ENCODE results near the gene TTYH2.
A peak's percentile ranks its signal among the peaks of the same experiment; 100 is the strongest.

The TTYH2 gene

GRCh38 chr17:74298778-74299177 is 85.4 kb downstream of the TTYH2 start:
- H3K4me3 ChIP-seq (ENCODE audit: low read length), result no peak overlapping the region
- no peak for DNase-seq (ENCODE audit: low read depth)
- TF ChIP-seq CTCF (conservative IDR thresholded peaks at IDR 0.05; ENCODE audit: low read length), result no peak

GRCh38 chr17:74299226-74300009 is 86.0 kb downstream of the TTYH2 start:
- no peak overlapping the region for H3K4me3 ChIP-seq (ENCODE audit: low read length)
- no peak for DNase-seq (ENCODE audit: low read depth)
- TF ChIP-seq CTCF (conservative IDR thresholded peaks at IDR 0.05; ENCODE audit: low read length), result no peak

GRCh38 chr17:74303305-74303704 is 89.9 kb downstream of the TTYH2 start:
- TF ChIP-seq CTCF (conservative IDR thresholded peaks at IDR 0.05; ENCODE audit: low read length), result no peak
- DNase-seq (ENCODE audit: low read depth), result no peak
- H3K4me3 ChIP-seq (ENCODE audit: low read length), result no peak overlapping the region

- H3K4me3 ChIP-seq (ENCODE audit: low read length), result no peak overlapping the region
- no peak for DNase-seq (ENCODE audit: low read depth)
- TF ChIP-seq CTCF (conservative IDR thresholded peaks at IDR 0.05; ENCODE audit: low read length), result no peak
These were observed 90.8 kb downstream of the TTYH2 start for GRCh38 chr17:74304184-74304583.

- H3K4me3 ChIP-seq (ENCODE audit: low read length), result no peak overlapping the region
- TF ChIP-seq CTCF (conservative IDR thresholded peaks at IDR 0.05; ENCODE audit: low read length), result no peak
- peak; percentile 34 for DNase-seq (ENCODE audit: low read depth)
These were observed 92.7 kb downstream of the TTYH2 start for GRCh38 chr17:74305865-74306654.

- H3K4me3 ChIP-seq (ENCODE audit: low read length), result no peak overlapping the region
- DNase-seq (ENCODE audit: low read depth), result no peak
- TF ChIP-seq CTCF (conservative IDR thresholded peaks at IDR 0.05; ENCODE audit: low read length), result no peak
These were observed 94.8 kb downstream of the TTYH2 start for GRCh38 chr17:74307984-74308773.

Data from AG10803 (cell line).